Activated CD4-positive, alpha-beta T cell treated with anti-CD3 and anti-CD28 coated beads, Interleukin-10, Interleukin-2, amounts not matched to agents 100 ng/mL and 50 ng/mL, durations not matched to agents 16 hours and 8 hours (primary cell): ENCODE measurements around the gene CCDC169.

Experiments used
- DNase-seq: peaks from one replicate; pipeline ENCODE4 v3.0.0-alpha.2; 2020

The CCDC169 gene

GRCh38 chr13:36242761-36243160, 54.9 kb downstream of the CCDC169 start:
- no peak for DNase-seq

GRCh38 chr13:36231236-36231635, 66.4 kb downstream of the CCDC169 start:
- DNase-seq = no peak

- no peak for DNase-seq
These were observed 72.9 kb downstream of the CCDC169 start for GRCh38 chr13:36224730-36225129.

- DNase-seq = no peak
These were observed 77.7 kb downstream of the CCDC169 start for GRCh38 chr13:36219883-36220282.

GRCh38 chr13:36217456-36217855, 80.2 kb downstream of the CCDC169 start:
- no peak for DNase-seq

- no peak for DNase-seq
These were observed 83.3 kb downstream of the CCDC169 start, which contains the start of gene SOHLH2 for GRCh38 chr13:36214163-36214921. TSS of gene SOHLH2 (minus strand) at chr13:36214556. CDS start at chr13:36214526, 30 bp downstream.

GRCh38 chr13:36212789-36213188, 84.8 kb downstream of the CCDC169 start:
- DNase-seq = no peak

GRCh38 chr13:36211567-36211966, 86.0 kb downstream of the CCDC169 start:
- no peak for DNase-seq

- no peak for DNase-seq
These were observed 86.9 kb downstream of the CCDC169 start for GRCh38 chr13:36210738-36211137.

GRCh38 chr13:36207672-36208071, 89.9 kb downstream of the CCDC169 start:
- no peak for DNase-seq

GRCh38 chr13:36193151-36193855, 104.3 kb downstream of the CCDC169 start:
- no peak for DNase-seq

- DNase-seq = no peak
These were observed 105.4 kb downstream of the CCDC169 start for GRCh38 chr13:36192166-36192565.

GRCh38 chr13:36190771-36191170, 106.8 kb downstream of the CCDC169 start:
- DNase-seq = no peak

GRCh38 chr13:36188441-36188840, 109.2 kb downstream of the CCDC169 start:
- no peak for DNase-seq

GRCh38 chr13:36183901-36184300, 113.7 kb downstream of the CCDC169 start:
- DNase-seq = no peak
